IMR-90 (cell line): Measurements from ENCODE around the gene SHB. TPM values are rescaled to one million over a fixed set of nuclear protein-coding genes. Genes with fewer than 3 reads are reported as not detected.
A peak's percentile ranks its signal among the peaks of the same experiment; 100 is the strongest.

Source experiments
- ATAC-seq: fragments of 200-7000 bp; cut with Tn5 transposase; 2 replicates; pipeline ENCODE4 v1.9.1; 2020; ENCODE audit warnings: low read depth, mild to moderate bottlenecking, moderate library complexity
- BruUV-seq: library from RNA; stranded (reverse); fragments of 400-500 nt; replicated peaks from 2 replicates; lab custom pipeline; 2021; lab: Mats Ljungman, UMichigan
- CTCF ChIA-PET: fragments of 300-600 bp; formaldehyde crosslinking; extraction: SDS; loops from one replicate; lab custom pipeline; 2021; ENCODE audit warnings: antibody characterized with exemption; lab: Yijun Ruan, JAX
- POLR2A ChIA-PET: fragments of 300-600 bp; sonication (Branson Sonifier 250); formaldehyde crosslinking; loops from one replicate; lab custom pipeline; 2022; ENCODE audit warnings: antibody characterized with exemption; ENCODE audit not compliant: unreplicated experiment; lab: Charles Lee
- DNase-seq: peaks from one replicate; pipeline ENCODE4 v3.0.0; 2013
- H2AFZ ChIP-seq: replicated peaks from 2 replicates; pipeline ENCODE3; 2013; ENCODE audit warnings: low read length, mild to moderate bottlenecking; ENCODE audit not compliant: poor library complexity
- H2AK5ac ChIP-seq: 2 replicates; pipeline ENCODE4 v1.6.1; 2013; ENCODE audit warnings: low read depth, low read length, inconsistent platforms
- H2AK9ac ChIP-seq: replicated peaks from 2 replicates; pipeline ENCODE3; 2013; ENCODE audit warnings: mild to moderate bottlenecking, low read depth, low read length, moderate library complexity; ENCODE audit not compliant: poor library complexity
- H2BK120ac ChIP-seq: 2 replicates; pipeline ENCODE4 v1.6.1; 2013; ENCODE audit warnings: low read depth, low read length, inconsistent platforms
- H2BK15ac ChIP-seq: 3 replicates; pipeline ENCODE4 v1.6.1; 2013; ENCODE audit warnings: low read depth, low read length, inconsistent platforms
- H2BK20ac ChIP-seq: 2 replicates; pipeline ENCODE4 v1.6.1; 2013; ENCODE audit warnings: low read depth, mild to moderate bottlenecking, inconsistent platforms, low read length, moderate library complexity
- H2BK5ac ChIP-seq: 2 replicates; pipeline ENCODE4 v1.6.1; 2013; ENCODE audit warnings: mild to moderate bottlenecking, low read depth, low read length, inconsistent platforms; ENCODE audit not compliant: poor library complexity, severe bottlenecking
- H3K14ac ChIP-seq: replicated peaks from 2 replicates; pipeline ENCODE4 v1.6.1; 2013; ENCODE audit warnings: low read depth, low read length, inconsistent platforms
- H3K18ac ChIP-seq: 2 replicates; pipeline ENCODE4 v1.6.1; 2013; ENCODE audit warnings: low read depth, low read length, control low read depth
- H3K23ac ChIP-seq: 2 replicates; pipeline ENCODE4 v1.6.1; 2013; ENCODE audit warnings: low read depth, low read length, inconsistent platforms
- H3K27ac ChIP-seq: 2 replicates; pipeline ENCODE4 v1.5.1; 2013; ENCODE audit warnings: mild to moderate bottlenecking, control low read depth, low read length; ENCODE audit not compliant: insufficient read depth
- H3K27me3 ChIP-seq: 2 replicates; pipeline ENCODE4 v1.6.1; 2013; ENCODE audit warnings: low read length; ENCODE audit not compliant: control insufficient read depth, insufficient read depth
- H3K36me3 ChIP-seq: 2 replicates; pipeline ENCODE4 v1.6.1; 2013; ENCODE audit warnings: low read length, mixed read lengths; ENCODE audit not compliant: control insufficient read depth, insufficient read depth
- H3K4ac ChIP-seq: 2 replicates; pipeline ENCODE4 v1.6.1; 2013; ENCODE audit warnings: low read depth, low read length, inconsistent platforms
- H3K4me1 ChIP-seq: 2 replicates; pipeline ENCODE4 v1.6.1; 2013; ENCODE audit warnings: low read length, mixed read lengths; ENCODE audit not compliant: control insufficient read depth, insufficient read depth
- H3K4me2 ChIP-seq: 2 replicates; pipeline ENCODE4 v1.6.1; 2013; ENCODE audit warnings: low read depth, mild to moderate bottlenecking, control low read depth, low read length, moderate library complexity
- H3K4me3 ChIP-seq: 2 replicates; pipeline ENCODE4 v1.5.1; 2013; ENCODE audit warnings: low read depth, mild to moderate bottlenecking, control low read depth, low read length, moderate library complexity; ENCODE audit not compliant: insufficient read depth
- H3K56ac ChIP-seq: 2 replicates; pipeline ENCODE4 v1.6.1; 2013; ENCODE audit warnings: low read length, inconsistent platforms; ENCODE audit not compliant: insufficient read depth; ENCODE audit errors: extremely low read depth
- H3K79me1 ChIP-seq, 2 experiments: 2 replicates each; pipeline ENCODE4 v1.6.1; 2013; ENCODE audit warnings: low read length in 2 of 2, inconsistent platforms in 1 of 2, low read depth in 1 of 2
- H3K9ac ChIP-seq: 2 replicates; pipeline ENCODE4 v1.6.1; 2013; ENCODE audit warnings: low read depth, low read length, control low read depth
- H3K9me1 ChIP-seq: 2 replicates; pipeline ENCODE4 v1.6.1; 2013; ENCODE audit warnings: low read length, inconsistent platforms; ENCODE audit not compliant: insufficient read depth
- H3K9me3 ChIP-seq: 2 replicates; pipeline ENCODE4 v1.6.1; 2013; ENCODE audit warnings: low read length; ENCODE audit not compliant: control insufficient read depth, insufficient read depth
- H4K20me1 ChIP-seq: 2 replicates; pipeline ENCODE4 v1.6.1; 2013; ENCODE audit warnings: low read length, inconsistent platforms; ENCODE audit not compliant: insufficient read depth
- H4K5ac ChIP-seq: 2 replicates; pipeline ENCODE4 v1.6.1; 2013; ENCODE audit warnings: mild to moderate bottlenecking, low read depth, low read length, control low read depth
- H4K8ac ChIP-seq, 2 experiments: 2 replicates each; pipeline ENCODE4 v1.6.1; 2013; ENCODE audit warnings: low read depth in 2 of 2, low read length in 2 of 2, control low read depth in 1 of 2, inconsistent platforms in 1 of 2
- H4K91ac ChIP-seq: 2 replicates; pipeline ENCODE4 v1.6.1; 2013; ENCODE audit warnings: low read depth, low read length, inconsistent platforms; ENCODE audit not compliant: insufficient read depth
- BHLHE40 ChIP-seq: fragments of 150-350 bp; IDR thresholded peaks from 2 replicates; pipeline ENCODE4 v1.6.1; 2016; ENCODE audit warnings: mild to moderate bottlenecking, low read depth, low read length
- CEBPB ChIP-seq: IDR thresholded peaks from 2 replicates; pipeline ENCODE4 v1.6.1; 2012; ENCODE audit warnings: low read depth, low read length, improper control_type of control experiment
- CHD1 ChIP-seq: IDR thresholded peaks from 2 replicates; pipeline ENCODE4 v1.6.1; 2012; ENCODE audit warnings: low read depth, low read length, improper control_type of control experiment
- CTCF ChIP-seq: conservative IDR thresholded peaks from 2 replicates; pipeline ENCODE4 v1.5.1; 2012; ENCODE audit warnings: mild to moderate bottlenecking, low read depth, low read length, improper control_type of control experiment
- ELK1 ChIP-seq: fragments of 150-350 bp; IDR thresholded peaks from 2 replicates; pipeline ENCODE4 v1.6.1; 2016; ENCODE audit warnings: low read depth, mild to moderate bottlenecking, low read length, moderate library complexity, borderline replicate concordance
- MAFK ChIP-seq: IDR thresholded peaks from 2 replicates; pipeline ENCODE4 v1.6.1; 2012; ENCODE audit warnings: low read depth, low read length, improper control_type of control experiment
- MAZ ChIP-seq: IDR thresholded peaks from 2 replicates; pipeline ENCODE4 v1.6.1; 2012; ENCODE audit warnings: low read depth, mild to moderate bottlenecking, low read length, improper control_type of control experiment, moderate library complexity, borderline replicate concordance
- NFE2L2 ChIP-seq: fragments of 150-350 bp; IDR thresholded peaks from 2 replicates; pipeline ENCODE4 v1.6.1; 2016; ENCODE audit warnings: low read depth, mild to moderate bottlenecking, low read length
- RAD21 ChIP-seq: IDR thresholded peaks from 2 replicates; pipeline ENCODE4 v1.6.1; 2012; ENCODE audit warnings: low read length, improper control_type of control experiment
- RCOR1 ChIP-seq: IDR thresholded peaks from 2 replicates; pipeline ENCODE4 v1.6.1; 2012; ENCODE audit warnings: mild to moderate bottlenecking, low read length, improper control_type of control experiment; ENCODE audit not compliant: insufficient replicate concordance
- USF2 ChIP-seq: fragments of 150-350 bp; IDR thresholded peaks from 2 replicates; pipeline ENCODE4 v1.6.1; 2017; ENCODE audit warnings: mild to moderate bottlenecking, antibody characterized with exemption, low read length, low read depth
- WGBS, 2 experiments: methylation state at CpG; one replicate each; pipeline versions ENCODE4 v1.1.5 to v1.1.7; 2013; ENCODE audit warnings: missing lambda C conversion rate in 2 of 2; ENCODE audit not compliant: insufficient read length in 1 of 2; ENCODE audit errors: extremely low coverage in 2 of 2; 5-methylcytosine and 5-hydroxymethylcytosine counted together
- dilution Hi-C: fragments of 300-500 bp; cut with HindIII; formaldehyde crosslinking; loops from one replicate; pipeline ENCODE4 v1.14.3; 2018; ENCODE audit warnings: low sequenced_read_pairs; ENCODE audit not compliant: unreplicated experiment
- in situ Hi-C: fragments of 300-500 bp; cut with MboI; formaldehyde crosslinking; loops from 3 replicates; pipeline ENCODE4 v1.14.3; 2019; ENCODE audit warnings: low sequenced_read_pairs, inconsistent platforms, mixed read lengths
- intact Hi-C: fragments of 100-400 bp; cut with micrococcal nuclease; formaldehyde crosslinking; loops from 2 replicates; pipeline ENCODE4 v1.10.0; 2022
- polyA plus RNA-seq, 3 experiments: library from polyadenylated mRNA; depleted of rRNA; stranded (reverse); fragments of >200 nt; gene quantifications; 2 replicates each; pipeline ENCODE4 v1.2.3, GENCODE V29; 2012; ENCODE audit warnings: low replicate concordance in 1 of 3
- total RNA-seq: library from RNA; depleted of rRNA; stranded (reverse); fragments of >200 nt; gene quantifications from 2 replicates; pipeline ENCODE4 v1.2.3, GENCODE V29; 2012

SHB gene
- total and polyA plus RNA-seq, 2 of the 4 experiments (the other 2 are of a cell fraction): 6.1 to 20.4 TPM

GRCh38 chr9:38084556-38084880 is 15.5 kb upstream of the SHB start:
- Histone ChIP-seq H2AFZ (no peak overlapping the region), H3K79me1 (0 out of 4 replicates have a peak, but pooled peaks cover 0 to 5% of the 10 kb centered on the region in 2 experiments), H2BK15ac (no peak overlapping the region), H2BK20ac (no peak overlapping the region), H4K20me1 (no peaks in the 10 kb centered on the region), H2BK120ac (no peak overlapping the region), H4K91ac (0 out of 2 replicates have a peak overlapping the region, but pooled peaks have one; percentile 2), H3K56ac (no peak overlapping the region), H3K9me1 (peaks cover 10% of the 10 kb centered on the region; the same call in 1 of the 2 replicates), H4K5ac (no peak overlapping the region), H2BK5ac (no peak overlapping the region), H3K18ac (no peak overlapping the region), H3K4ac (no peak overlapping the region), H3K4me3 (no peak overlapping the region), H3K27ac (no peak overlapping the region), H3K14ac (no peak overlapping the region), H3K4me2 (no peak overlapping the region), H3K4me1 (peaks cover 9% of the 10 kb centered on the region), H3K36me3 (no peaks in the 10 kb centered on the region), H3K27me3 (no peaks in the 10 kb centered on the region), H2AK9ac (no peak overlapping the region), H3K9me3 (no peaks in the 10 kb centered on the region), H3K9ac (no peak overlapping the region), H3K23ac (no peak overlapping the region), H2AK5ac (peak overlapping the region; percentile 43; the same call in 1 of the 2 replicates), H4K8ac (no peak overlapping the region)
- dilution Hi-C loops: no loop called here
- intact Hi-C loops: no loop called here
- ATAC-seq: no peak
- ChIA-PET CTCF (no interaction called here), POLR2A (no interaction called here)
- DNase-seq: no peak
- 63% methylated on average over 2 of the region's 5 CpGs; no CpG with 5 or more reads in 1 of the 2 experiments for WGBS, 2 experiments
- no TSS peak for BruUV-seq
- TF ChIP-seq CEBPB (no peak), RCOR1 (no peak), NFE2L2 (no peak), BHLHE40 (no peak), ELK1 (no peak), CHD1 (no peak), MAFK (no peak), CTCF (no peak), USF2 (no peak), RAD21 (no peak), MAZ (no peak)
- in situ Hi-C loops: loop anchor here (10.0 kb wide), 1 partner anchor 280 kb away; no protein-coding TSS in a partner anchor
